NCI-H446 treated with DMSO at 0.1 percent for 48 hours (cell line): Measurements from ENCODE around the gene DGKG.
A peak's percentile ranks its signal among the peaks of the same experiment; 100 is the strongest.

Source experiments
- DNase-seq: peaks from one replicate; lab custom pipeline; 2025; lab: John Stamatoyannopoulos, UW

DGKG gene

DNA sequence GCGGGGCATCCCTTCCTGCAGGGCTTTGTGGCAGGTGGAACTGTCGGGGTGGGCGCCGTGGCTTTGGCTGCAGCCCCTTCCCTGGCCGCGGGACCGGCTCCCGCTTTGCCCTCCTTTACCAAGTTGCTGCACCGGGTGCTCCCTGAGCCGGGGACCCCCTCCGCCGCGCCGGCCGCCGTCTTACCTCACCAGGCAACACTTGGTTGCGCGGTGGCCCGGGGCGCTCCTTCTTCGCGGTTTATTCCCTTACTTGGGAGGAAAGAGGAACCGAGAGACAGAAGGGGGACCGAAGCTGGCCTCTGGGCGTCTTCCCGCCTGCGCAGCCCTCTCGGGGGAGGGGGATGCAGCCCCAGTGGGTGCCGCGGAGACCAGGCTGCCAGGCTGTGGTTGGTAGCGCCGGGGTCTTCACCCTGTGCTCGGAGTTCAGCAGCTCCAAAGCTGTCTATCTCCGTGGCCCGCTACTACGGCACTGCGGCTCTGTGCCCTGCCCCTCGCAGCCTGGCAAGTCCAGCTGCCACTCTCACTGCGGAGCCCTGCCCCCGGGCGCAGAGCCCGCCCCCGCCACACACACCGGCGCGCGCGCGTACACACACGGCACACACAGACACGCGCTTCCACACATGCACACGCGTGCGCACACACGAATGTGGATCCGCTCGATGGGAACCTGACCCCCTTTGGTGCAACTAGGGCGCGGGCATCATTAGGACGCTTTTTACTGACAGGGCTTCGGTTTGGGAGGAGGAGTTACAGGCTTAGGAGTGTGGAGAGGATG lies at the start of gene DGKG:
DGKG (minus strand) TSS at position 473 of the 775 bp plus-strand sequence. CDS start 41,775 bp downstream, outside the sequence.
- DNase-seq, result peak; percentile 16

DNA sequence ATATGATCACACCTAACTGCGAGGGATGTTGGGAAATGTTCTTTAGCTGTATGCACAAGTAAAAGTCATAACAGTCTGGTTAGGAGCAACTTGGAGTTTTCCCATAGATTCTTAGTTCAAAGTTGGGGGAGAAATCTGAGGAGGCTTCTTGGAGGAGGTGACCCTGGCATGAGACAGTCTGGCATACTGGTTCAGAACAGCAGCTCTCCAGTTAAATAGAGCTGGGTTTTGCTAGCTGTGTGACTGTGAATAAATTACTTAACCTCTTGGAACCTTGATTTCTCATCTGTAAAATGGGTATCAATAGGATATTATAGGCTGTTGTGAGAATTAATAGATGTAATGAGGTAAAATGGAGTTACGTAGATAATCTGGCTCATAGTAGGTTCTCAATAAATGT lies 49.1 kb upstream of the DGKG start:
- DNase-seq, result no peak

DNA sequence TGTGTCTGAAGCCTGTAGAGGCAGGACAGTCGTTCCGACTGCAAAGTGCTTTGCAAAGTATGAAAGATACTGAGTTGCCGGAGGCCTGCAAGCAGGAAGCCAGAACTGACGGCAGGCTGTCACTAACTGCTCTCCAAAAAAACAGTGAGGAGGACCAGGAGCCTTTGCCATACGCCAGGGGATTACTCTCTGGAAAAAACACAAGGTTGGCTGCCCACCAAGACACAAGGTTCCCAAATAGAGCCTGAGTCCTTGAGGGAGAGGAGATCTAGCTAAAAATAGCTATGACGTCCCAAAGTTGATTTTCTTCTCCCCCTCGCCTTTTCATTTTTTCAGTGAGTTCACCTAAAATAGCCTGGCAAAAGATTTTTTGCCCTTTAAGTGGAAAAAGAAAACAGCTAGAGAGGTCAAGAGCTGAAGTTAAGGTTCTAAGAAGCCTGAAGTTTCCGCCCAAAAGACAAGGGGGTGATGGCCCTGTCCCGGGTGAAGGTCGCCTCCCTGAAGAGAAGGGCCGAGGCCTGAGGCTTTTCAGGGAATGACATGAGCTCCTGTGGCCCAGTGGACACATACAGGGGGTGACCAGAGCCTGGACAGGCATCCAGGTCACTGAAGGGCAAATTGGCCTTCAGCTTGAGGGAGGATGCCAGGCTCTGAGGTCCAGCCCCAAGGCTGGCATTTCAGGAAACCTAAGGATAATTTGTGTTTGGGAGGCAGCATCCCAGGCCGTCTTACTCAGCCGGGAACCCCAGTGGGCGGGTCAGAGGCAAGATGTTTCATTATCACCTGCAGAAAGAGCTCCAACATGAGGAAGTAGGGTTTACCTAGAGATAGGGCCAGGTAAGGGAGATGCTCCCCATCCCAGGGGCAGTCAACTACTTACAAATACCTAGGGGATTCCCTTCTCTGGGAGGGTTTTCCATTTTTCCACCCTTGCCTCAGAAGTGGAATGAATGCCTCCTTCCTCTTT lies 44.9 kb upstream of the DGKG start:
- DNase-seq, result peak; percentile 49

DNA sequence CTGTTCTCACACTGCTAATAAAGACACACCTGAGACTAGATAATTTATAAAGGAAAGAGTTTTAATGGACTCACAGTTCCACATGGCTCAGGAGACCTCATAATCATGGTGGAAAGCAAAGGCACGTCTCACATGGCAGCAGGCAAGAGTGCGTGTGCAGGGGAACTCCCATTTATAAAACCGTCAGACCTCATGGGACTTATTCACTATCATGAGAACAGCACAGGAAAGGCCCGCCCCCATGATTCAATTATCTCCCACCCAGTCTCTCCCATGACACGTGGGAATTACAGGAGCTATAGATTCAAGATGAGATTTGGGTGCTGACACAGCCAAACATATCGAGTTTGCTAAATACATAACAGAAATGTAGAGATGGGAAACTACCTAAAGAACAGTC lies 39.5 kb upstream of the DGKG start:
- DNase-seq, result no peak

DNA sequence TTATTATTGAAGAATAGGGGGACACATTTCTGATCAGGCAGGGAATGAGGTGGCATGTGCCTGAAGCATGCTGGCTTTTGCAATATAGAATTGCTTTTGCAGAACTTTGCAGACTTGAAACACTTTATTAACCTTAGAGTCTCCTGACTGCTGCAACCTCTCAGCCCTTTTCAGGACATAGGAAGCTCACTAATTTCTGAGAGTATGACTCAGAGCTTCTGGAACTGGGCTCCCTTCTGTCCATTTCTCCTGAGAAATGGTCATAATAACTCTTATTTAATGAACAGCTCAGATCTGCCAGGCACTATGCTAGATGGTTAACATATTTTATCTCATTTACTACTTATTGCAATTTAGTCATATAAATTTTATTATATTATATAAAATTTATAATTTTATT lies 38.6 kb upstream of the DGKG start:
- DNase-seq, result no peak

DNA sequence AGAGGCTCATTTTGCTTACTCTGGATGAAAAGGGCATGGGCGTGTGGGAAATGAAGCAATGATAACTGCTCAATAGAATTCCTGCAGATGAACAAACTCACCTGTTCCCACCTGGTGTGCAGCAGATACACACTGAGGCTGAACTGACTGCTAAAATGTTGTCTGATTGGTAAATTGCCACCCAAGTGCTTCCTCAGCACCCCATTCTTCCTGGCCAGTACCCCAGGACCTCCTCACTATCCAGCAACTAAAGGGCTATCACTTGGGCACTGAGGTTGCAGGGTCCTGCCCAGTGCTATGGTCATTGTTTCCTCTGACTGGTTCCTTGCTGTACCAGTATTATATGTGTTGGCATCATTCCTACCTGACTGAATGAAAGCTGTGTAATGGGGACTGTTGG lies 38.0 kb upstream of the DGKG start:
- DNase-seq, result no peak

DNA sequence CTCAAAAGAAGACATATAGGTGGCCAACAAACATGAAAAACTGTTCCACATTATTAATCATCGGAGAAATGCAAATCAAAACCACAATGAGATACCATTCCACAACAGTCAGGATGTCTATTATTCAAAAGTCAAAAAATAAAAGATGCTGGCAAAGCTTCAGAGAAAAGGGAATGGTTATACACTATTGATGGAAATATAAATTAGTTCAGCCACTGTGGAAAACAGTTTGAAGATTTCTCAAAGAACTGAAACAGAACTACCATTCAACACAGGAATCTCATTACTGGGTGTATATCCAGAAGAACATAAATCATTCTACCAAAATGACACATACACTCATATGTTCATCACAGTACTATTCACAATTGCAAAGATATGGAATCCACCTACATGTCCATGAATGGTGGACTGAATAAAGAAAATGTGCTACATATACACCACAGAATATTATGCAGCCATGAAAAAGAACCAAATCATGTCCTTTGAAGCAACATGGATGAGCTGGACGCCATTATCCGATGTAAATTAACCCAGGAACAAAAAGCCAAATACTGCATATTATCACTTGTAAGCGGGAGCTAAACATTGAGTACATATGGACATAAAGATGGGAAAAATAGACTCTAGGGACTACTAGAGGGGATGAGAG lies 32.7 kb upstream of the DGKG start:
- DNase-seq, result no peak

DNA sequence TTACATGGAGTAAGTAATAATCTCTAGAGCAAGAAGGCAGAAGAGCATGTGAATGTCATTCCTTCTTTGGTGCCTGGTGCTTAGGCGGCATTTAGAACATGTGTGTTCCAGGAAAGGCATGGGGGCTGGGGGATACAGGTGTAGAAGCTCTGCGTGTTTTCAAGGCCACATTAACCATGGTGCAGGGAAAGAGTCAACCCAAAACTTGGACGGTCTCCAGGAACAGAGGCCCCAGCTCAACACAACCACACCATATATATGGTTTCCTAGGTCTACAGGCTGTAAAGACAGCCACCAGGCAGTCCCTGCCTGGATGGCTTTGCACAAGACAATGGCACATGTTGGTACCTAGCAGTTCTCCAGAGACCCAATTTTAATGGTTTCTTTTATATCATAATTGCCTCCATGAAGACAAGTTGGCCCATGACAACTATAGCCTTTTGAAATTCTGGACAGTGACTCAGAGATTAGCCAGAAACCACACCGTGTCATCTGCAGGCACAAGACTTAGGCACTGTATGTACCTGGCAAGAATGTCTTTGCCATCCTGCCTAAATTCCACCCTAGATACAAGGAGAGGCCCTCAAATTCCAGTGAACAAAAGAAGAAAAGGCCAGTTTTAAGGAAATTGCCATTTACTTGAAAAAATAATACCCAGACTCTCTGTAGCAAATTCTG lies 25.0 kb upstream of the DGKG start:
- no peak for DNase-seq

DNA sequence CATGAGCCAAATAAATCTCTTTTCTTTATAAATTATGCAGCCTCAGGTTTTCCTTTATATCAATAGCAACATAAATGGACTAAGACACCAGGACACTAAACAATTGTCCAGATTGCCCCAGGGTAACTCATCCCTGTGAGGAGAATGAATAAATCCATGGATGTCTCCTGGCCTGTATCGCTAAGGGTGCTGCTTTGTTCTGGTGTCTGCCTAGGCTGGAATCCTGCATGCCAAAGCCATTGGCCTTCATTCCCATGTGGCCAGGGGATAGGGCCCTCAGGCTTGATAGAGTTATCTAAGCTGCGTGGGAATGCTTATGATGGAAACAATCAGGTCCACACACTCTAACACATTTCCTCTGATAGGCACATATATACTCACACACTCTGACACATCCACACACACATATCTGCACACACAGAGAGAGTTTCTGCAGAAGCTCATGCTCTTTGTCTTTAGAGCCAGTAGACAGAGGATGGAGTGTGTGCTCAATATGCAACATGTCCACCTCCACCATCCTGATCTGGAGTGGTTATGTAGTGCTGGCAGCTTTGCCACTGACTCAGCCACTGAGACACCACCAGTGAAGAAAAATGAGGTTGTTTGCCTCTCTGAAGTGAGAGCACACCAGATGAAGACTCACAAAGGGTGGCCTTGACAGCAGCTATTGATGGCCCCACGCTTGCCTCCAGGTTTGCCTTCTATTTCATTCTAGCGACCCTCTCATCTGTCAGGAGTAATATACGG lies 24.0 kb upstream of the DGKG start:
- no peak for DNase-seq

DNA sequence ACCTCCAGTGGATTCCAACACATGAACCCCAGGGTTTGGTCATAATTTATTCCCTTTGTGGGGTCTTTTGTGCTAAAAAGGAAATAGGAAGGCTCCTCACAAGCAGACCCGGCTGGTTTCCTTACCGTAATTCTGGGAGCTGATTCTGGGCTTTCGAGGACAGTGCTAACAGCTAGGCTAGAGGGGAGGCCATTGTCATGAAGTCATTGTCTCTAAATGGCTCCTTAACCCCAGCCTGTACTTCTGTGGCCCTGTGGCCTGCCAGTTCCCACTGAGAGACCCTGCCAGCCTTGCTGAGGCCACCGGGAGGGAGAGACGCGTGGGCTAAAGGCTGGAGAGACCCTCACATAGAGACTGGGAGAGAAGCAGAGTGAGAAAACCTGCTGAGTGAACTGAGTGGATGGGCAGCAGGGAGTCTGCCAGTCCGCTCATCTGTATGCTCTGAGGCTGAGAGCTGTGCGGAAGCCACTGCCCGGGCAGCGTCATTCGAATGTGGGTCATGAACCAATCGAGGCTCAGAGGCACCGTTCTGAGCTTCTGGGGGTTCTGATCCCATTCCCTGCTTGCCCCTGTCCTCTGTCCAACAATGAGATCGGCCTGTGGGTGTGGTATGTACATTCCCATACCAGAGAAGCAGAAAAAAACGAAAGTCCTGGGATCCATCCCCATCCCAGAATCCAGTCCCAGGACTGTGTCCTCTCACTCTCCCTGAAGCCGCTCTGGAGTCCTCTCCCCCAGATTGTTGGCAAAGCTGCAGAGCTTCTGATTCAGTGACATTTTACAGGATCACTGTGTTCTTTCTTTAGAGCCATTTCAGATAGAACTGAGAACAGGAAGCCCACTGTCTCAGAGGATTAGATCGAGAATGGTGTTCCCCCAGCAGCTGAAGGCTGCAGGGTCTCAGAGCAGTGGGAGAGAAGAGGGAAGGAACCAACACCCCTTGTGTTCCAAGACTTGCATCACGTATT lies 21.3 kb upstream of the DGKG start:
- no peak for DNase-seq

DNA sequence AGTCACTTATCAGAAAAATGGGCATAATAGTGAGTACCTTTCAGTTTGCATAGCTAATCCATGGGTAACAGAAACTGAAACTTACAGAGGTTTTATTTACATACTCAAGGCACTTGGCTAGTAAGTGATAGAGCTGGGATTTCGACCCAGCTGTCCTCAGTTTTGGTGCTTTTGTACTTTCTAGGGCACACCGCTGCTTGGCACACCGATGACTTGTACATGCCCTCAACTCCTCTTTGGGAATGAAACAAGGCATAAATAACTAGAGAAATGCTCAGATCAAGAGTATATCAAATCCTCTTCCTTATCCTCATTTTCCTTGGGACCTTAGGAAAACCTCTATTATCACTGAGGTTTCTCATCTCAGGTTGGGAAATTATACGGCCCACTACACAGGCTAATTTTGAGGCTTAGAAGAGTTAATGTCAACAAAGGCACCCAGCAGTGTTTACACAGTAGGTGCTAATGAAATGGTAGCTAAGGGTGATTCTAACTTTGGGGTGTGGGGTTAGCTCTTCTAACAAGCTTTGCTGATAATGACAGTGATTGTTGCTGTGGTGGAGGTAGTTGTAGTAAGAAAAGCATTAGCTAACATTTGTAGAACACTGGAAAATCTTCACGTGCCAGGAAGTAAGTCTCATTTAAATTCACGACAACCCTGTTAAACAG lies 20.3 kb upstream of the DGKG start:
- DNase-seq, result no peak

DNA sequence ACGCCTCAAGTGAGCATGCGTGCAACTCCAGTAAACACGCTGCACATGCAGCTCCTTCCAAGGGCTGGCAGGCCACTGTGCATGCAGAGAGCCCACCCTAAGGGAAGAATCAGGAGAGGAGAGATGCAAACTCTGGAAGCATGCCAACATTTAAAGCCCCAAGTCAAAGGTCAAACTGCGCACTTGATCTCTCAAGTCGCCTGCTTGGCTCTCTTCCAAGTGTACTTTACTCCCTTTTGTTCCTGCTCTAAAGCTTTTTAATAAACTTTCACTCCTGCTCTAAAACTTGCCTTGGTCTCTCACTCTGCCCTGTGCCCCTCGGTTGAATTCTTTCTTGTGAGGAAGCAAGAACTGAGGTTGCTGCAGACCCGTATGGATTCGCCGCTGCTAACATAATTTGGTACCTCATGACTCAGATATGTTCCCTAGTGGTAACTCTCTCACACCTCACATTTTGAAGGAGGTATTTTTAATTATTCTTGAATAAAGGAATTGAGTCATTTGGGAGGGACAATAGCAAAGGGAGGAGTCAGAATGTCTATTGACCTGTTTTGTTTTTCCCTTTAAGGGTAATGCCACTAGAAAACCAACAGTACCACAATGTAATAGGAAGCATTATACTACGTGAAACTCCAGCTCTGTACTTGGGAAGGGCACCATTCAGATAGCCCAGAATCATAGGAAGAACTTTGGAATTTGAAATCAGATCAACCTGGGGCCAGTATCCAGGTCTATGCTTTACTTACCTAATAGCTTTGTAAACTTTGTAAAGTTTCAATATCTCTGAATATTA lies 19.6 kb upstream of the DGKG start:
- no peak for DNase-seq

DNA sequence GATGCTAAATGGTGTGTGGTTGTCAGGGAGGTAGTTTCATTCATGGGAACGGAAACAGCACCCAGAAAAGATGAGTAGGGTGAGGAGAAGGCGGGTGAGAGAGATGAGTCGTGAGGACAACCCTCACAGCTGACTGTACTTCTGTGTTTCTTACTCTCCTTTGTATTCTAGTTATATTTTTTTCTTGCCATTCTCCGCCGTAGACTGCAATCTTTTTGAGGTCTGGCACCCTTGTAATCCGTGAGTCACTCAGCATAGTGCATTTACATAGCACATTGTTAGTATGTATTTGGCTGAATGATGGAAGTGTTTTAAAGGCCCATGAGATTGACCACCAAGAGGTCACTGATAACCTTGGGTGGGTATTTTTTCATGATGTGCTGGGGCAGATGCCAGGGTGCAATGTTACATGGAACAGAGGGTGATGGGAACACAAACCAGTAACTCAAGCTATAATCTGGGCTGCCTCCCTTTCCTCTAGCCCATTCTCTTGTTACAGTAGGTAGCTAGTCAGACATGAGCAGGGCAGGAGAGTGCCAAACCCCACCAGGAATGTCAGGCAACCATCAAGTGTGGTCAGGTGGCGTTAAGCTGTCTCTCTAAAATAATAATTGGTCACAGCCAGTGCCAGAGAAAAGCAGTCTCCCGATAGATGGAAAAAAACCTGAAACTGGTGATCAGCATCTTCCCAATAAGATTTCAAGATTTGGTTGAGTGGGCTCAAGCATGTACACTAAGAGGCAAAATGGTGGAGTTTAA lies 18.8 kb upstream of the DGKG start:
- DNase-seq, result no peak

DNA sequence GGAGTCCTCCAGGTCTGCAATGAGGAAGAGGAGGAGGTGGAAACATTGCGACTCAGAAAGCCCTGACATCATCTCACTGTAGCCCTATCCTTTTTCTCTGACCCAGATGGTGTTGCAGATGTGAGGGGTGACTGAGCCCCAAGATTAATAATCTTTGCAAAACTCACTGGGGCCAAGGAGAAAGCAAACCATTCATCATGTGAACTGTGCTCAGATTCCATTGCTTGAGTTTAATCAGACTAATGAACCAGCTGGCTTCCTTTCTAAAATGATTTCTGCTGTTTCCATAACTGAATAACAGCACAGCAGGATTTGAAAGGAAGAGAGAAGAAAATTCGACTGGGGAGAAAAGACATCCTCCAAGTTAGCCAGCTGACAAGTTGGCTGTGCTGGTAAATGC lies 13.4 kb upstream of the DGKG start:
- no peak for DNase-seq

DNA sequence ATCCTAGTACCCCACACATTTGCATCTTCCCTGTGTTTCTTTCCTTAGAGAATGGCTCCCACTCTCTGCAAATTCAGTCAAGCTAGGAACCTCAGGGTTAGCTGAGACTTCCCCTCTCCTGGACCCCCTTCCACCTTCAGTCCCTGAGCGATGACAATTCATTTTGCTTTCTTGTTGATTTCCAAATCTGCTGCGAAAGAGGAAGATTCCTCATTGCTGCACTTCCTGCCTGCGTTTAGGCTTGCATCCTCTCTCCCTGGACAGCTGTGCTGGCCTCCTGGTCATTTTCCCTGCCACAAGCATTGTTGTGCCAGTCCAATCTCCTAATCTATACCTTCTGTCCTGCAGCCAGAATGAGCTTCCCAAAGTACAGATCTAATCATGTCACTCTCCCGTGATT lies 12.3 kb upstream of the DGKG start:
- no peak for DNase-seq

DNA sequence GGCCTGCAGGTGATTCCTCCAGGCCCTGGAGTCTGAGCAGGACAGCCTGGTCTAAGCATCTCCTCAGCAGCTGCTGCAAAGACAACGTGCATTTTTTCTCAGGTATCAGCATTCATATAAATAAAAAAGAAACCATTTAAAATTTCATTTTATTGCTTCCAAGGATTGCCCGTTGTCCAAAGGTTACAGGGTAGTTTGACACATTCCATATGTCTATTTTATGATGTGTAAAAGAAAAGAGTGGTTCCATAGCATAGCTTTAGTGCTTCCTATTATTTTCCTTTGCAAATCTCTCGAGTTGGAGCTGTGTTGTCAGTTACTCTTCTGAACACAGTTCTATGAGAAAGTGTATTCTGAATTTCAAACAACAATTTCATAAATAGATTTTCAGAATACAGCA lies 7.2 kb upstream of the DGKG start:
- no peak for DNase-seq

DNA sequence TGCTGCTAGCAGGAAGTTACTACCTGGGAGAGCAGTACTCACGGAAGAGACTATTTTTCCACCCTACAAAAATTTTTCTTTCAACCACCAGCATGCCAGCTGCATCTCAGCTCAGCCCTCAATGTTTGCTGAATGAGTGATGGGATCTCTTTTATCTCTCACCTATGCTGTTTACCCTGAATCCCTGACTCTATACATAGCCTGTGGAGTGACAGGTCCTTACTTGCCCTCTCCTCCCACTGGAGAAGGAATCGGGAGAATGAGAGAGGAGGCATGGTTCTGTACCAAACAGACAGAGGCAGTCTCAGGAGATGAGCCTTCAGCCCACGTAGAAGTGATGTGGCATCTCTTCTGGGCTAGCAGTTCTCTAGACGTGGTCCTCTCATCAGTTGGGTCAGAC lies 6.7 kb upstream of the DGKG start:
- no peak for DNase-seq

DNA sequence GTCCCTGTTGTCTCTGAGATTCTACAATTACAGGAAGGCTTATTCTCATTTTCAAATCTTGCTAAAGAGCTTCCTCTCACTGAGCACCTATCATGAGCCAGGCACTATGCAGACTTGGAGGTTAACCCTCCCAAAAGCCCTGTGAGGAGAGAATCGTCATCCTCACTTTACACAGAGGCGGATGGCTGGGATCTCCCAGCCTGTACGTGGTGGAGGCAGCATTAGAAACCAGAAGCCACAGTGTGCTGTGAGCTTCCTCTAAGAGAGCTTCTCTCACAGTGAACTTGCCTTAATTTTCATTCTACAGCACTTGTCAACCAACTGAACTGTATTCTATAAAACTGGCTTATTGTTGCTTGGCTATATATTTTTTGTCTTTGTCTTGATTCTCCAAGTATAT lies 6.1 kb upstream of the DGKG start:
- no peak for DNase-seq
